Natural killer cell (primary cell): ENCODE results near the gene DLX5. TPM values are rescaled to one million over a fixed set of nuclear protein-coding genes. Genes with fewer than 3 reads are reported as not detected.

Experiments
- ATAC-seq, 3 donors: fragments of 150-1000 bp in 2 of 3; fragments of 200-7000 bp in 1 of 3; cut with Tn5 transposase; 1 replicate in 1 of 3; 2 replicates in 2 of 3; pipeline ENCODE4 v1.10.0; 2021; ENCODE audit warnings: mild to moderate bottlenecking in 2 of 3, moderate library complexity in 2 of 3
- DNase-seq, 2 donors: peaks; one replicate each; pipeline versions ENCODE4 v3.0.0 to v3.0.0-alpha.2; 2013 to 2021; ENCODE audit warnings: mixed read lengths in 1 of 2
- H3K27ac ChIP-seq: one replicate; pipeline ENCODE4 v1.5.1; 2013; ENCODE audit warnings: mild to moderate bottlenecking, low read length
- H3K27me3 ChIP-seq: one replicate; pipeline ENCODE4 v1.6.1; 2013; ENCODE audit warnings: low read length; ENCODE audit not compliant: control insufficient read depth, insufficient read depth
- H3K36me3 ChIP-seq: one replicate; pipeline ENCODE4 v1.6.1; 2013; ENCODE audit warnings: low read length; ENCODE audit not compliant: control insufficient read depth, insufficient read depth
- H3K4me1 ChIP-seq: one replicate; pipeline ENCODE4 v1.6.1; 2013; ENCODE audit warnings: low read length; ENCODE audit not compliant: control insufficient read depth, insufficient read depth
- H3K4me3 ChIP-seq: one replicate; pipeline ENCODE4 v1.5.1; 2013; ENCODE audit warnings: low read length
- H3K9me3 ChIP-seq: one replicate; pipeline ENCODE4 v1.6.1; 2013; ENCODE audit warnings: low read length; ENCODE audit not compliant: control insufficient read depth, insufficient read depth
- H3K27ac Mint-ChIP-seq, 2 donors: one replicate each; pipeline ENCODE4 v1.8.0; 2022; ENCODE audit warnings: mild to moderate bottlenecking in 2 of 2, mixed read lengths in 2 of 2, moderate library complexity in 1 of 2
- H3K27me3 Mint-ChIP-seq, 2 donors: one replicate each; pipeline ENCODE4 v1.8.0; 2022; ENCODE audit warnings: low read depth in 2 of 2, mixed read lengths in 2 of 2
- H3K36me3 Mint-ChIP-seq: one replicate; pipeline ENCODE4 v1.8.0; 2022; ENCODE audit warnings: mixed read lengths
- H3K4me1 Mint-ChIP-seq, 2 donors: one replicate each; pipeline ENCODE4 v1.8.0; 2022; ENCODE audit warnings: mixed read lengths in 2 of 2
- H3K4me3 Mint-ChIP-seq: one replicate; pipeline ENCODE4 v1.8.0; 2022; ENCODE audit warnings: mild to moderate bottlenecking, moderate library complexity, mixed read lengths
- H3K9me3 Mint-ChIP-seq, 2 donors: one replicate each; pipeline ENCODE4 v1.8.0; 2022; ENCODE audit warnings: mixed read lengths in 2 of 2
- WGBS: methylation state at CpG from one replicate; pipeline ENCODE4 v1.1.7; 2013; ENCODE audit warnings: missing lambda C conversion rate; ENCODE audit not compliant: insufficient coverage; 5-methylcytosine and 5-hydroxymethylcytosine counted together
- intact Hi-C: fragments of 100-400 bp; cut with micrococcal nuclease; formaldehyde crosslinking; loops from one replicate; pipeline ENCODE4 v1.14.2; 2022
- total RNA-seq, 4 donors: library from RNA; stranded (reverse); fragments of 120-200 nt in 1 of 4; gene quantifications; one replicate each; pipeline versions ENCODE4 v1.2.3 to v1.2.4, GENCODE V29; 2013 to 2022
- TF ChIP-seq, protein P1 (sequence below): fragments of 200-600 bp; IDR thresholded peaks from one replicate; pipeline ENCODE4 v1.8.0; 2022; ENCODE audit warnings: antibody characterized with exemption

Gene DLX5
- total RNA-seq, 3 donors from 2014 or later (not counting 1 experiment from before 2014, with no cell fraction given), result not detected

DNA sequence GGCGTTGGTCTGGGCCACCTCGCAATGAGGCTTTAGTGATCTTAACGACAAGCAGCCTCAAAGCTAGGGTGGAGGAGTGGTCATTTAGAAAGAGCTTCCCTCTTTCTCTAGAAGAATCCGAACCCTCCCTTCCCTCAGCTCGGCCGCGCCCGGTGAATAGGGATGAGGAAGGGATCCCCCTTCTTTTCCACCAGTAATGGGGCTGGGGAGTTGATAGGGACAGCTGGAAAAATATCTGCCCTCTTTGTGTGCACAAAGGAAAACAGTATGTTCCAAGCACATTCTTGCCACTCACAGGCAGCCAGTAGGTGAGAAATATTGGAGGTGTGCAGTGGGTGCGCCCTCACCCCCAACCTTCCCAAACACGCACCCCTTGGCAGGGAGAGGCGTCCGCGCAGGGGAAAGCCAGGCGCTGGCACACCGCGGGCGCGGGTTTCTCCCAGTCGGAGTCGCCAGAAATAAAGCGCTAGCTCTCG, 6.5 kb downstream of the DLX5 start:
- peaks cover 9 to 20% of the 10 kb centered on the region in 2 donors for H3K4me1 Mint-ChIP-seq
- peaks cover 7% of the 10 kb centered on the region for H3K36me3 Mint-ChIP-seq
- H3K4me1 ChIP-seq, result peaks cover 7% of the 10 kb centered on the region
- no peaks in the 10 kb centered on the region for H3K9me3 Mint-ChIP-seq
- H3K27me3 Mint-ChIP-seq, result peaks cover 75 to 91% of the 10 kb centered on the region in 2 donors
- peaks cover 56% of the 10 kb centered on the region for H3K27me3 ChIP-seq
- no peak overlapping the region for H3K27ac Mint-ChIP-seq
- WGBS, result 12% methylated on average over 15 of the region's 22 CpGs
- no peak overlapping the region for H3K4me3 ChIP-seq
- TF ChIP-seq, protein P1, sequence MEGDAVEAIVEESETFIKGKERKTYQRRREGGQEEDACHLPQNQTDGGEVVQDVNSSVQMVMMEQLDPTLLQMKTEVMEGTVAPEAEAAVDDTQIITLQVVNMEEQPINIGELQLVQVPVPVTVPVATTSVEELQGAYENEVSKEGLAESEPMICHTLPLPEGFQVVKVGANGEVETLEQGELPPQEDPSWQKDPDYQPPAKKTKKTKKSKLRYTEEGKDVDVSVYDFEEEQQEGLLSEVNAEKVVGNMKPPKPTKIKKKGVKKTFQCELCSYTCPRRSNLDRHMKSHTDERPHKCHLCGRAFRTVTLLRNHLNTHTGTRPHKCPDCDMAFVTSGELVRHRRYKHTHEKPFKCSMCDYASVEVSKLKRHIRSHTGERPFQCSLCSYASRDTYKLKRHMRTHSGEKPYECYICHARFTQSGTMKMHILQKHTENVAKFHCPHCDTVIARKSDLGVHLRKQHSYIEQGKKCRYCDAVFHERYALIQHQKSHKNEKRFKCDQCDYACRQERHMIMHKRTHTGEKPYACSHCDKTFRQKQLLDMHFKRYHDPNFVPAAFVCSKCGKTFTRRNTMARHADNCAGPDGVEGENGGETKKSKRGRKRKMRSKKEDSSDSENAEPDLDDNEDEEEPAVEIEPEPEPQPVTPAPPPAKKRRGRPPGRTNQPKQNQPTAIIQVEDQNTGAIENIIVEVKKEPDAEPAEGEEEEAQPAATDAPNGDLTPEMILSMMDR, result no peak
- no peaks in the 10 kb centered on the region for H3K36me3 ChIP-seq
- H3K27ac ChIP-seq, result no peak overlapping the region
- DNase-seq (no peak), ATAC-seq (no peak)
- intact Hi-C loops, result no loop called here
- H3K9me3 ChIP-seq, result no peaks in the 10 kb centered on the region
- no peak overlapping the region for H3K4me3 Mint-ChIP-seq

DNA sequence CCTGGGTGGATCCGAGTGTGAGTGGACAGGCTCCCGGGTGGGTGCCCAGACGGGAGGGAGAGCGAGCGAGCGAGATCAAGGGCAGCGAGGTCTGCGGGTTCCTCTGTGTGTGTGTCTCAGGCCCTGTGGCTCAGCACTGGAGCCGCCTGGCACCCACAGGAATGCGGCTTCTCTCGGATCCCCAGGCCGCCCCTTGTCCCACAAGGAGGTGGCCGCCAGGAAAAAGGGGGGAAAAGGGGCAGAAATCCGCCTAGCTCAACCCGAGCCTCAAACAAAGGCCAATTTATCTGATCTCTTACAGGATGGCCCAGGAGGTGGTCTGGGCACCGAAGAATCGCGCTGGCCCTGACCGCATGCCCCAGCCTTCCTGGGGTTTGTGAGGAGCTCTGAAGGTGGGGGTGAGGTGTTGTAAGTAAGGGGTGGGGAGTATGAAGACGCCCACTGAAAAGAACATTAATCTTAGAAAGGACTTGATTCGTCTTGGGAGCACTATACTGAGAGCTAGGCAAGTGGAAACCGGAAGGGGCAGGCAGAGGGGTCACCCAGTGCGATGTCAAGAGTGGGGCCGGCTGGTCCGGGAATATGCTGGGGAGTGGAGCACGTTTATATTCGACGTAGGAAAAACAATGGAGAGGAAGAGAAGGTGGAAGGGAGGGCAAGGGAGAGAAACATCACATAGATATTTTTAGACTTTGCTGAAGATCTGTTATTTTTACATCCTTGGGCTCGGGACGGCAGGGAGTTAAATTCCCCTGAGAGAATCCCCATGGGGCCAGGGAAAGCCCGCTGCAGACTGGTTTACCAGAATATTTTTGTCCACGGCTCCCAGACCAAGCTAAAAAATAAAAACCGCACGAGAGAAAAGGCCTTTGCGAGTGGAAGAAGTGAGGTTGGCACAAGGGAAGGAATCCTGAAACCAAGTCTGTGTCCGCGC, 7.2 kb downstream of the DLX5 start:
- WGBS, result 5% methylated on average over 37 of the region's 37 CpGs
- intact Hi-C loops, result no loop called here
- no peak overlapping the region for H3K4me3 Mint-ChIP-seq
- Histone ChIP-seq H3K27me3 (peaks cover 60% of the 10 kb centered on the region), H3K9me3 (no peaks in the 10 kb centered on the region), H3K36me3 (no peaks in the 10 kb centered on the region), H3K4me3 (no peak overlapping the region), H3K4me1 (peaks cover 7% of the 10 kb centered on the region), H3K27ac (no peak overlapping the region)
- H3K36me3 Mint-ChIP-seq, result peaks cover 7% of the 10 kb centered on the region
- DNase-seq (no peak), ATAC-seq (no peak)
- H3K9me3 Mint-ChIP-seq, result no peaks in the 10 kb centered on the region
- H3K27ac Mint-ChIP-seq, result no peak overlapping the region
- H3K27me3 Mint-ChIP-seq, result peaks cover 74 to 91% of the 10 kb centered on the region in 2 donors
- TF ChIP-seq, protein P1, result no peak
- peaks cover 5 to 15% of the 10 kb centered on the region in 2 donors for H3K4me1 Mint-ChIP-seq

DNA sequence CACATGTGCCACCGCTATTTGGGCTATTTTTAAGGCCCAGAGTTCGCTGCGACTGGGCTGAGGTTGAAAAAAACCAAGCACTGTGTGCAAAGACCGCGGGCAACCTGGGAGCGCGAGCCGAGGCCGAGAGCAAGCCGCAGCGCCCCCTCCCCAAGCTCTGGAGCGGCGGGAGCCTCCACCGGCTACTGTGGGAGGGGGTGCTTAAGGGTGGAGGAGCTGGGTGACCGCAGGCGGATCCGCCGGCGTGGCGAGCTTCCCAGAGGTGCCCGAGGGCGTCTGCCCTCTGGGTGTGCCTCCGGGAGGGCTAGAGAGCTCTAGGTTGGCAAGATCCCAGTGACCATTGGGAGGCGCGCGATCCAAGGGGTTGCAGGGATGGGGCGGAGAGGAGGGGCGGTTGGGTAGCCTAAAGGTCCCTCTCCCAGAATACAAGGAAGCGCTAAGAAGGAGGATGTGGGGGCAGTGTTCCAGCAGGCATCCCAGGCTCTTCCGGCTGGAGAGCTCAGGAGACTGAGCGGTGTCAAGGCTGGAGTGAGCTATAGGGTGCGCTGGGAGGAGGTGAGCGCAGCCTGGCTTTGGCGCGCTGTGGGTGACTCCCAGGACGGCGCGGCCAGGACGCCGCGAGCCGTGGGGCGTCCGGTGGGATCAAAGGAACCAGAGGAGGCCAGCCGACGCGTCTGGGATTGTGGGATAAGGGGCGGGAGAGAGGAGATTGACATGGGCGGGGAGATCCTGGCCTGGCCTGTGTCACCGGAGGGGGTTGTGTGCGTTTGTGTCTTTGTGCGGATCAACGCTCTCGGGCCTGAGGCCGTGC, 8.0 kb downstream of the DLX5 start:
- H3K9me3 Mint-ChIP-seq, result no peaks in the 10 kb centered on the region
- TF ChIP-seq, protein P1, result no peak
- H3K27ac Mint-ChIP-seq, result no peak overlapping the region
- no peak overlapping the region for H3K27ac ChIP-seq
- peaks cover 65% of the 10 kb centered on the region for H3K27me3 ChIP-seq
- ATAC-seq (no peak), DNase-seq (no peak)
- H3K4me3 ChIP-seq, result no peak overlapping the region
- 5% methylated on average over 54 of the region's 55 CpGs for WGBS
- peaks cover 76 to 93% of the 10 kb centered on the region in 2 donors for H3K27me3 Mint-ChIP-seq
- H3K4me3 Mint-ChIP-seq, result no peak overlapping the region
- no peaks in the 10 kb centered on the region for H3K9me3 ChIP-seq
- intact Hi-C loops, result no loop called here
- no peaks in the 10 kb centered on the region for H3K36me3 ChIP-seq
- peaks cover 0 to 11% of the 10 kb centered on the region in 2 donors for H3K4me1 Mint-ChIP-seq
- peaks cover 4% of the 10 kb centered on the region for H3K4me1 ChIP-seq
- H3K36me3 Mint-ChIP-seq, result peaks cover 16% of the 10 kb centered on the region
